Endodermal cell (in vitro differentiated cells): Measurements from ENCODE around the gene XXYLT1. TPM values are rescaled to one million over a fixed set of nuclear protein-coding genes. Genes with fewer than 3 reads are reported as not detected.

Experiments
- DNase-seq: peaks from one replicate; pipeline ENCODE4 v3.0.0-alpha.2; 2017
- H3K27ac ChIP-seq: 2 replicates; pipeline ENCODE4 v1.5.1; 2013; ENCODE audit warnings: mild to moderate bottlenecking, low read depth, low read length, moderate library complexity
- H3K27me3 ChIP-seq: 2 replicates; pipeline ENCODE4 v1.6.1; 2013; ENCODE audit warnings: mild to moderate bottlenecking, low read length, moderate library complexity; ENCODE audit not compliant: insufficient read depth, control insufficient read depth, poor library complexity, severe bottlenecking
- H3K36me3 ChIP-seq: 2 replicates; pipeline ENCODE4 v1.7.0; 2013; ENCODE audit warnings: mild to moderate bottlenecking, low read length, moderate library complexity; ENCODE audit not compliant: control insufficient read depth, insufficient read depth
- H3K4me1 ChIP-seq: one replicate; pipeline ENCODE4 v1.7.0; 2013; ENCODE audit warnings: low read length; ENCODE audit not compliant: control insufficient read depth, insufficient read depth
- H3K4me3 ChIP-seq: 2 replicates; pipeline ENCODE4 v1.5.1; 2013; ENCODE audit warnings: mild to moderate bottlenecking, low read length, moderate library complexity
- H3K9ac ChIP-seq: 2 replicates; pipeline ENCODE4 v1.6.1; 2013; ENCODE audit warnings: mild to moderate bottlenecking, low read length, moderate library complexity; ENCODE audit not compliant: poor library complexity, severe bottlenecking; ENCODE audit errors: extremely low read depth
- H3K9me3 ChIP-seq: 2 replicates; pipeline ENCODE4 v1.6.1; 2013; ENCODE audit warnings: mild to moderate bottlenecking, low read length, moderate library complexity; ENCODE audit not compliant: control insufficient read depth
- H3K27ac Mint-ChIP-seq: 2 replicates; pipeline ENCODE4 v1.8.0; 2020; ENCODE audit warnings: mixed read lengths
- H3K27me3 Mint-ChIP-seq: 2 replicates; pipeline ENCODE4 v1.8.0; 2021; ENCODE audit warnings: mild to moderate bottlenecking, mixed read lengths; ENCODE audit not compliant: insufficient read depth
- H3K36me3 Mint-ChIP-seq: 2 replicates; pipeline ENCODE4 v1.8.0; 2020; ENCODE audit warnings: low read depth, mixed read lengths
- H3K4me1 Mint-ChIP-seq: 2 replicates; pipeline ENCODE4 v1.8.0; 2020; ENCODE audit warnings: mixed read lengths
- H3K4me3 Mint-ChIP-seq: 2 replicates; pipeline ENCODE4 v1.8.0; 2020; ENCODE audit warnings: mild to moderate bottlenecking, moderate library complexity, mixed read lengths
- H3K9me3 Mint-ChIP-seq: 2 replicates; pipeline ENCODE4 v1.8.0; 2020; ENCODE audit warnings: mild to moderate bottlenecking, mixed read lengths
- WGBS, 2 experiments: methylation state at CpG; one replicate each; pipeline versions ENCODE4 v1.1.5 to v1.1.7; 2013; ENCODE audit warnings: missing lambda C conversion rate in 2 of 2, mixed read lengths in 1 of 2; ENCODE audit not compliant: insufficient coverage in 1 of 2, insufficient read length in 1 of 2; 5-methylcytosine and 5-hydroxymethylcytosine counted together
- total RNA-seq, 2 donors: library from RNA; stranded (reverse); fragmentation: NEBNext Ultra II Directional in 1 of 2; extraction: Animal tissue kit (Norgen Biotek cat#: 25700) in 1 of 2; gene quantifications; 2 replicates in 1 of 2; 3 replicates in 1 of 2; pipeline ENCODE4 v1.2.1, GENCODE V29; 2021
- TF ChIP-seq, protein P1 (sequence below): fragments of 200-600 bp; sonication (generic); conservative IDR thresholded peaks from 2 replicates; pipeline ENCODE4 v1.5.0; 2021; ENCODE audit warnings: antibody characterized with exemption, mild to moderate bottlenecking

The XXYLT1 gene
- total RNA-seq, 2 donors from 2014 or later: 35.5 to 38.3 TPM

DNA sequence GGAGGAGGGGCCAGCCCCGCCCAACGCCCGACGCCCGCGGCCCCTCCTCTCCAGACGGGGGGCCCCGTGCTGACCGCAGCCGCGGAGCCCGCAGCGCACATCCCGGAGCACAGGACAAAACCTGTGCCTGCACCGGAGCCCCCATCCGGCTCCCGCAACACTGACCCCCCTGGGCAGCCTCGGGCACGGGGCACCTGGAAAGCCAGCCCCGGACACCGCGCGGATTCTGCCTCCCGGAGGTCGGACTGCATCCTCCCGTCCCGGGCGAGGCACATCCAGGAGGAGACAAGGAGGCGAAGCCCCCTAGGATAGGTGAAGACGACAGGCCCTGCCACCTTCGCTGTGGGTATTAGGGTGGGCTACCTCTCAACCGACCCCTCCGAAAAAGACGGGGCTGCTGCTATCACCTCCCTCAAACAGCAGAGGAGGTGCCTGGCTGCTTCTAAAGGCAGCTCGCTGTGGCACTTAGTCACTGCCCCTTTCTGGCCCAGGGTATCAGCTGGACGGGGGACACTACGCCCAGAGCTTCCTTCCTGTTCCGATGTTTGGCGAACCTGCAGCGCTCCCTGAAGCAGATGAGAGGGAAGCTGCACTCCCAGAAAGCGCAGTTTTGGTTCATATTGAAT is 10.6 kb downstream of the XXYLT1 start:
- TF ChIP-seq, protein P1, sequence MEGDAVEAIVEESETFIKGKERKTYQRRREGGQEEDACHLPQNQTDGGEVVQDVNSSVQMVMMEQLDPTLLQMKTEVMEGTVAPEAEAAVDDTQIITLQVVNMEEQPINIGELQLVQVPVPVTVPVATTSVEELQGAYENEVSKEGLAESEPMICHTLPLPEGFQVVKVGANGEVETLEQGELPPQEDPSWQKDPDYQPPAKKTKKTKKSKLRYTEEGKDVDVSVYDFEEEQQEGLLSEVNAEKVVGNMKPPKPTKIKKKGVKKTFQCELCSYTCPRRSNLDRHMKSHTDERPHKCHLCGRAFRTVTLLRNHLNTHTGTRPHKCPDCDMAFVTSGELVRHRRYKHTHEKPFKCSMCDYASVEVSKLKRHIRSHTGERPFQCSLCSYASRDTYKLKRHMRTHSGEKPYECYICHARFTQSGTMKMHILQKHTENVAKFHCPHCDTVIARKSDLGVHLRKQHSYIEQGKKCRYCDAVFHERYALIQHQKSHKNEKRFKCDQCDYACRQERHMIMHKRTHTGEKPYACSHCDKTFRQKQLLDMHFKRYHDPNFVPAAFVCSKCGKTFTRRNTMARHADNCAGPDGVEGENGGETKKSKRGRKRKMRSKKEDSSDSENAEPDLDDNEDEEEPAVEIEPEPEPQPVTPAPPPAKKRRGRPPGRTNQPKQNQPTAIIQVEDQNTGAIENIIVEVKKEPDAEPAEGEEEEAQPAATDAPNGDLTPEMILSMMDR: peak; percentile 1
- Histone ChIP-seq H3K27ac (no peak overlapping the region), H3K27me3 (no peaks in the 10 kb centered on the region), H3K4me3 (peak overlapping the region; percentile 81), H3K36me3 (peaks cover under 1% of the 10 kb centered on the region), H3K9ac (no peak overlapping the region), H3K4me1 (peaks cover 13% of the 10 kb centered on the region), H3K9me3 (no peaks in the 10 kb centered on the region)
- 5 to 6% methylated on average over 18 to 41 of the region's 41 CpGs for WGBS, 2 experiments
- Mint-ChIP-seq H3K4me1 (peaks cover 21% of the 10 kb centered on the region), H3K27ac (no peak overlapping the region), H3K9me3 (no peaks in the 10 kb centered on the region), H3K4me3 (peak overlapping the region; percentile 50), H3K36me3 (peaks cover 15% of the 10 kb centered on the region), H3K27me3 (no peaks in the 10 kb centered on the region)
- peak; percentile 86 for DNase-seq

DNA sequence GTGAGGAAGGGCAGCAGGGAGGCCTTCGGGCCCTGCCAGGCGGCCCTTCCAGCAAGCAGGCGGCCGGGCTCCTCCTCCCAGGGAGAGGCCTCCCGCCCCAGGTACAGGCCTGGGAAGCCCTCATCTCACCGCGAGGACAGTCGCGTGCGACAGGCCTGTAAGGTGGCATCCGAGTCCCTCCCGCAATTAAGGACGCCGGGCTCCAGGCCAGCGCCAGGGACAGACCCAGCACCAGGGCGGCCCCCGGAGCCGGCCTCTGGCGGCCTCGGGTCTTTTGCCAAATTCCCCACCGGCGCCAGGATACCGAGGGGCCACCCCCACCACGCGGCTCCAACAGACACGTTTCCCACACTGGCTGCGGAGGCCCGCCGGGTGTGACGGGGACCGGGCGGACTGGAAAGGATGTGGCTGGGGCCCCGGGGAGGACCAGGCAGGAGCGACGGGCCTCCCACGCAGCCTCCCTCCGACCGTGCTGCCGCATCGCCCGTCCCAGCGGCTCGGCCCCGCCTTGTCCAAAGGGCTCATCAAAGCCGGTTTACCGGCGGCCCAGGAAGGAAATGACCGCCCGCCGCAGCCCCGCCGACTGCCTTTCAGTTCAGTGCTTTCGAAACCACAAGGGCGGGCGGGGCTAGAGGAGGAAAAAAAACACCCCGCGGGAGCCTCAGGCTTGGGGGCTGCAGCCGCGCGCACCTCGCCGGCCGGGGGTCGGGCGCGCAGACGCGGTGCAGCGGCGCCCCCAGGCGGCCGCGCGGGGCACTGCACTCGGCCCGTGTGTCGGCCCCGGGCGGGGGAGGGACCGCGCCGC is 11.3 kb downstream of the XXYLT1 start:
- peak overlapping the region; percentile 51 for H3K9ac ChIP-seq
- peak overlapping the region; percentile 69 for H3K4me3 ChIP-seq
- no peaks in the 10 kb centered on the region for H3K9me3 ChIP-seq
- H3K36me3 ChIP-seq: no peaks in the 10 kb centered on the region
- DNase-seq: peak; percentile 96
- TF ChIP-seq, protein P1: peak; percentile 79
- peaks cover 13% of the 10 kb centered on the region for H3K4me1 ChIP-seq
- H3K4me1 Mint-ChIP-seq: peaks cover 25% of the 10 kb centered on the region
- no peaks in the 10 kb centered on the region for H3K27me3 ChIP-seq
- no peak overlapping the region for H3K27ac Mint-ChIP-seq
- H3K9me3 Mint-ChIP-seq: no peaks in the 10 kb centered on the region
- H3K36me3 Mint-ChIP-seq: peaks cover 11% of the 10 kb centered on the region
- peak overlapping the region; percentile 67 for H3K27ac ChIP-seq
- WGBS, 2 experiments: 7 to 10% methylated on average over 31 to 82 of the region's 82 CpGs
- peak overlapping the region; percentile 50 for H3K4me3 Mint-ChIP-seq
- no peaks in the 10 kb centered on the region for H3K27me3 Mint-ChIP-seq

DNA sequence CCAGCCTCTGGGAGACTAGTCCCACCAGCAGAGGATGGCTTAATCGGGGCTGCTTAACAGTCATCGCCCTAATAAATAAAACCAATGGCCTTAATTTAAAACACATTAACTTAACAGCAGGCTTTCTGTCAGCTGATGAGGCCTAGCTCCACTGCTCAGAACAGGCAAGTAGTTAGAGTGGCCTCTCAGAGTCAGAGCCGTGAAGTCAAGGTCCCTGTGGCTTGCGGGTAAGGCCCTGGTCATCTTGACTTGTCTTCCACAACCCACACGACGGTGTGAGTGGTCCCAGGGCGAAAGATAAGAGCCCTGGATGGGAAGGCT is 11.8 kb downstream of the XXYLT1 start:
- 50 to 90% methylated on average over 2 to 7 of the region's 7 CpGs for WGBS, 2 experiments
- Mint-ChIP-seq H3K9me3 (no peaks in the 10 kb centered on the region), H3K36me3 (peaks cover 7% of the 10 kb centered on the region), H3K27me3 (no peaks in the 10 kb centered on the region), H3K4me3 (peak overlapping the region; percentile 50), H3K27ac (no peak overlapping the region), H3K4me1 (peaks cover 25% of the 10 kb centered on the region)
- H3K9me3 ChIP-seq: no peaks in the 10 kb centered on the region
- no peaks in the 10 kb centered on the region for H3K36me3 ChIP-seq
- no peak overlapping the region for H3K9ac ChIP-seq
- H3K4me3 ChIP-seq: peak overlapping the region; percentile 69
- H3K27me3 ChIP-seq: no peaks in the 10 kb centered on the region
- TF ChIP-seq, protein P1: no peak
- H3K27ac ChIP-seq: peak overlapping the region; percentile 67
- DNase-seq: no peak
- peaks cover 13% of the 10 kb centered on the region for H3K4me1 ChIP-seq
